ENCODE data around the gene ERCC8.

- TF ChIP-seq CTCF (IDR thresholded peaks at IDR 0.05) = no peak
- no peak for TF ChIP-seq POLR2A (IDR thresholded peaks at IDR 0.05)
Measured at GRCh38 chr5:60955239-60955638, 10.4 kb upstream of the ERCC8 start.

Measured in heart left ventricle (tissue), 13 donors.